CD4-positive, alpha-beta T cell treated with Interleukin-6 for 4 hours (primary cell): ENCODE data around the gene IFNA1.
"Not testable (repeated sequence)": the region's sequence is repeated elsewhere in the genome, so short reads cannot be mapped to it uniquely, and the experiment has no call there.

Experiments
- DNase-seq: peaks from one replicate; pipeline ENCODE4 v3.0.0-alpha.2; 2020; ENCODE audit warnings: mixed read lengths

IFNA1 gene

GRCh38 chr9:21440139-21440538, at the start of gene IFNA1:
TSS of gene IFNA1 (plus strand) at chr9:21440439. CDS start at chr9:21440508, 69 bp downstream.
- DNase-seq: no peak

GRCh38 chr9:21392270-21392669, 48.0 kb upstream of the IFNA1 start:
- DNase-seq: no peak

- peak; percentile 72 for DNase-seq
These were observed 44.2 kb upstream of the IFNA1 start for GRCh38 chr9:21395778-21396717.

DNA sequence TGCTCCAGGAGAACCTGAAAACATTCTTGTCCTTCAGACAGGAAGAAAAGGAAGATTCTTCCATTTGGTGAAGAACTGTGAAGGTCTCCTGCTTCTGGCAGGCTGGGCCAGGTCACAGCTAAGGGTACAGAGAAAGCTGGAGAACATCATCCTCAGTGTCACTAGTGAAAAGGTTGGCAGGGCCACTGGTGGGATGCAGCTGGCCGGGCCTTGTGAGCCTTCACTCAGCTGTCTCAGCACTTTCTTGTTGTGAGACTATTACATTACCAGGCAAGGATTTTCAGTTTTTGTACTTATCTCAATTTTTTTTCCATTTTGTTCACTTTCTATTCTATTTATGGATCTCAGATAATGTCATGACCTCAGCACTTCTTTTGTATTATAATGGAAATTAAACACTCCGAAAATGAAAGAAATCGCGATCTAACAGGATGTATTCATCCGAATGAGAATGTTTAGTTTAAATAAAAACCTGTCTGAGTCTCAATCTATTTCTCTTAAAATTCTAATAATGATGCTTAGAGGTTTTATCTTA, 41.2 kb upstream of the IFNA1 start:
- no peak for DNase-seq

DNA sequence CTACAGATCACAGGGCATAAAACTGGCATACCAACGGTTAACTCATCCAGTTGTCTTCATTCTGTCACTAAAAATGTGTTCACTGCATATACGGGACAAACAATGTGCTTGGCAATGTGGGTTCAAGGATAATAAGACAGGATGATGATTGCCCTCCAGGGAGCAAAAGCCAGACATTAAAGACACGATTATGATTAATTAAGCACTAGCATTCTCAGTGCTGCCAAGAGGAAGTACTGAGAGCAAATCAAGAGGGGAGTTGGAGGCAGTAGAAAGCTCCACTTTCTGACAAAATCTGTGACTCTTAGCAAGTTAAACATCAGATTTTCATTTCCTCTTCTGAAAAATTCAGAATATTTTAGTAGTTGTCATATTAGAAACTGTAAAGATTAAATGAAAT, 40.3 kb upstream of the IFNA1 start:
- no peak for DNase-seq

DNA sequence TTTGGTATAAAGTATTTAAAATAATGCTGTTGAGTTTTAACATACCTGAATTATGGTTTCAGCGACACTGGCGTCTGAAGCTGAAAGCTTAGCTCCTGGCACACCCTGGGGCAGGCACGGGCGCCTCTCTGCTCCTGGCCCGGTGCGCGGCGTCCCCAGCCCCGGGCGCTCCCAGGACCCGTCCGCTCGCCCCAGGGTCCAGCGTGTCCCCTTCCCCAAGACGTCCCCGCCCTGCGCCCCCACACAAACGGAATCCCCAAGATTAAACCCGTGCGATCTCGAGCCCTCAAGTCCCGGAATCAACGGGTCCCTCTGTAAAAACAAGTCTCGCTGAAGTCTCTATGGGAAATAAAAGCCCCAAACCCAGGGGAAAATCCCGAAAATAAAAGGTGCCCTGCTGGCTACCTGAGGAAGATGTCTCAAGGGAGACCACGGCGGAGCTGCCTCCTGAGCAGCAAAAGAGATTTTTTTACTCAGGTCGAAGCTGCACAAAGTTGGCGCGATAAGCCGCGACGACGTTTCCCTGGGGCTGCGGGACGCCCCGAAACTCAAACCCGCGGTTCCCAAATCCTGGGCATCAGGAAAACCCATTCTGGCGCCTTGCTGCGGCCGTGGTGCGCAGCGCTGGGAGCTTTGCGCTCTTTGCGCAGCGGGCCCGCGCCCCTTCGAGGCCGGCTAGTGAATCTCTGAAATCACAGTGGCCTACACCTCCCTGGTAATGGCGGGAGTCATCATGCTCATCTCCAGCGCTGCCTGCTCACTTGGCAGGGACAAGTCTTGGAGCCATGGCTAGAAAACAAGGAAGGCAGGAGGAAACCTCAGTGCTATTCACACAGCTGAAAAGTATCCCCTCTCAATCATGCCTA, 37.6 kb upstream of the IFNA1 start:
- peak; percentile 3 for DNase-seq

GRCh38 chr9:21404146-21404545, 36.1 kb upstream of the IFNA1 start:
- DNase-seq: no peak

GRCh38 chr9:21408817-21409216, 31.4 kb upstream of the IFNA1 start, which contains the start of gene IFNA8:
TSS of gene IFNA8 (plus strand) at chr9:21409117. CDS start at chr9:21409177, 60 bp downstream.
- no peak for DNase-seq

- no peak for DNase-seq
These were observed 28.1 kb upstream of the IFNA1 start for GRCh38 chr9:21412107-21412506.

- no peak for DNase-seq
These were observed 27.1 kb upstream of the IFNA1 start for GRCh38 chr9:21413151-21413550.

DNA sequence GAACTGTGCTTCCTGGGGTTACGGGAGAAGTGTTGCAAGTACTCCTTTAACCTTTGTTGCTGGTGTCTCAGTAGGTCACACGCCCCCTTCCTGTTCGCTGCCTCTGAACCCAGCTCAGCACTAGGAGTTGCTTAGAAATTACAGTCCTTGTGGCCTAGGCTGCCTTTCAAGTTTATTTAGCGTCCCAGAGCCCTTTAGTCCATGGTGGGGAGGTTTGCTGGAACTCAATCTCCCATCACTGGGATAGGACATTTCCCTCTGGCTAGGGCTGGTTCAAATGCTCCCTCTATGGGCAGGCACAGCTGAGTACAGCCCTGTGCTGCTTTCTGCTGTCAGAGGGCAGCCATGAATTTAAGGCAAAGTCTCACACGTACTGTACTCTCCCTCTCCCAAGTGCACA, 26.6 kb upstream of the IFNA1 start:
- peak; percentile 1 for DNase-seq

GRCh38 chr9:21414220-21414940, 25.9 kb upstream of the IFNA1 start:
- DNase-seq: no peak

GRCh38 chr9:21415493-21416267, 24.6 kb upstream of the IFNA1 start:
- DNase-seq: no peak

GRCh38 chr9:21428235-21428634, 12.0 kb upstream of the IFNA1 start:
- DNase-seq: no peak

- no peak for DNase-seq
These were observed 11.0 kb upstream of the IFNA1 start for GRCh38 chr9:21429191-21429590.

DNA sequence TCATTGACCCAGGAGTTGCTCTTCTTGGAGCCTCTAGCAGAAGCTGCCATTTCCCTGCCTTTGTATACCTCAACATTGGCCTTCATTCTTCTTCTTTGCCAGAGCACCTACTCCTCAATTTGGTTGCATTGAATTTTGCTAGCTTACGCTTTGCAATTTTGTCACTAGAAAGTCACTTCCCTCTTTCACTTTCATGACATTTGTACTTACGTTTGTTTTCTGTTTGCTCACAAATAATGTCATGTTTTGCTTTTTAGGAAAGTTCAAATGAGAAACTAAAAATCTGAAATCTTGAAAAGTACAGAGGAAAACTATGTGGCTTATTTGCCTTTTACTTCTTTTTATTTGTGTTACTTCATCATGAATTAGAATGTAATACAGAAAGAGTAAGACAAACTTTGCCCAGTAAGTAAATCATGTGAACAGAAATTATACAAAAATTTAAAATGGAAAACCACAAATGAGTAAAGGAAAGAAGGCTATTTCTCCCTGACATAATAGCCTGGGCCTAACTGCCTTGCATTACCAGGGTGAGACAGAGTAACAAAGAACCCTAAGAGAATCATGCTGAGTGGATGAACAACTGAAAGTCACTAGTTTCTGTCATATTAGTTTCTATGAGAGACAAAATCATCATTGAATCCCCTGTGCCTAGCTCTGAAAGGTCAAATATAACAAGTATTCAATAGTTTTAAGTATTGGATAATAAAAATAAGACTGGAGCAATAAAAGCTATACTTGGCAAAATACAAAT, 7.4 kb upstream of the IFNA1 start:
- no peak for DNase-seq

GRCh38 chr9:21434202-21435014, 5.8 kb upstream of the IFNA1 start:
- DNase-seq: peak; percentile 61

- DNase-seq: not testable (repeated sequence)
These were observed 5.2 kb upstream of the IFNA1 start for GRCh38 chr9:21435015-21435383.

DNA sequence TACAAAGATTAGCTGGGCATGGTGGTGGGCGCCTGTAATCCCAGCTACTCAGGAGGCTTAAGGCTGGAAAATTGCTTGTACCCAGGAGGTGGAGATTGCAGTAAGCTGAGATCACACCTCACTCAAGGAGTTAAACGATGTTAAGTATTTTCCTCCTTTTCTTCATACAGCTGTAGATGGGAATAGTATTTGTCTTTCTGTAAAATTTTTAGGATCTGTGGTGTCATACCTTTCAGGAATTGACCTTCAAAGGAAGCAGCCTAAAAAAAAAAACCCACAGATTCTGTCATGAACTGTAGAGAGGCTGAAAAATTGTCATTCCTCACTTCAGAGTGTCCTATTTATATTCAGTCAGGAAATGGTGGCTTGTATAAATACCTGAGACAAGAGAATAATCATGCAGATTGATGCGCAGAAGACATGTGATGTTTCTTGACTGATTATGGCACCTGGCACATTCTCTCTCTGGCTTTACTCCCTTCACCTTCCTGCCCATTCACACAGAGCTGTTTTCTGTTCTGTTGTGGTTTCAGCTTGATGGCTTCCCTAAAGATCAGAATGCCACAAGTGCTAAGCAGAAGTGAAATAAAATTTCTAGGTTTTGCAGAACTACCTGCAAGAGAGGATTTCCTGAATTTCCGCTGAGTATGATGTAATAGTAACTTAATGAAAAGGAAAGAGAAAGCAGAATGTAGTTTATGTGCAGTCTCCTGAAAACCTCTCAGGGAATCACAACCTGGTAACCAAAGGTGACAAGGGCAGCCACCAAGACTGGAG, 3.8 kb downstream of the IFNA1 start:
- peak; percentile 35 for DNase-seq
